K562 (cell line): ENCODE measurements around the gene HOXA11. TPM values are rescaled to one million over a fixed set of nuclear protein-coding genes. Genes with fewer than 3 reads are reported as not detected.

Source experiments
- ATAC-seq: fragments of 200-7000 bp; cut with Tn5 transposase; 3 replicates; pipeline ENCODE4 v1.9.1; 2020; ENCODE audit warnings: moderate library complexity
- BruUV-seq: library from RNA; stranded (reverse); fragments of 400-500 nt; replicated peaks from 2 replicates; lab custom pipeline; 2021; lab: Mats Ljungman, UMichigan
- CTCF ChIA-PET: fragments of 300-600 bp; formaldehyde crosslinking; extraction: SDS; loops from one replicate; lab custom pipeline; 2021; ENCODE audit warnings: low intra/inter-chr PET ratio; lab: Yijun Ruan, JAX
- POLR2A ChIA-PET: fragments of 300-600, 350-650 bp; sonication (Branson Sonifier 250); formaldehyde crosslinking; extraction: SDS; loops from one replicate; lab custom pipeline; 2021; ENCODE audit warnings: antibody characterized with exemption, inconsistent platforms; lab: Yijun Ruan, JAX
- DNase-seq, 4 experiments: peaks; one replicate each; pipeline versions ENCODE4 v3.0.0 to v3.0.0-alpha.2; 2011 to 2018; ENCODE audit warnings: low spot score in 3 of 4, mixed read lengths in 3 of 4; ENCODE audit errors: extremely low read depth in 1 of 4
- FAIRE-seq: peaks from 2 replicates; lab custom pipeline; 2011; peaks lifted over from hg19 to GRCh38; lab: Jason Lieb, UNC
- H2AFZ ChIP-seq: 2 replicates; pipeline ENCODE4 v1.6.0; 2011; ENCODE audit warnings: low read depth, low read length, control low read depth, inconsistent platforms
- H3K27ac ChIP-seq: fragments of 200-600 bp; 3 replicates; pipeline ENCODE4 v1.8.0; 2011; ENCODE audit warnings: low read depth, mild to moderate bottlenecking, control low read depth, inconsistent platforms, low read length, moderate library complexity, mixed read lengths; ENCODE audit errors: extremely low read depth
- H3K27me3 ChIP-seq, 2 experiments: fragments of 300-600 bp in 1 of 2; 2 replicates in 1 of 2; 3 replicates in 1 of 2; pipeline versions ENCODE4 v1.6.0 to v1.8.0; 2011; ENCODE audit warnings: inconsistent platforms in 2 of 2, low read length in 2 of 2, mild to moderate bottlenecking in 1 of 2, mixed read lengths in 1 of 2, moderate library complexity in 1 of 2; ENCODE audit not compliant: control insufficient read depth in 2 of 2, insufficient read depth in 2 of 2
- H3K36me3 ChIP-seq: fragments of 300-600 bp; 3 replicates; pipeline ENCODE4 v1.8.0; 2011; ENCODE audit warnings: mild to moderate bottlenecking, low read length, inconsistent platforms; ENCODE audit not compliant: control insufficient read depth, insufficient read depth
- H3K4me1 ChIP-seq, 2 experiments: fragments of 200-600 bp in 1 of 2; replicated peaks in 1 of 2; 2 replicates in 1 of 2; 3 replicates in 1 of 2; pipeline versions ENCODE4 v1.5.1 to v1.8.0; 2011; ENCODE audit warnings: inconsistent platforms in 2 of 2, low read length in 2 of 2, mild to moderate bottlenecking in 1 of 2, mixed read lengths in 1 of 2, moderate library complexity in 1 of 2; ENCODE audit not compliant: control insufficient read depth in 2 of 2, insufficient read depth in 2 of 2
- H3K4me2 ChIP-seq: 2 replicates; pipeline ENCODE4 v1.6.1; 2011; ENCODE audit warnings: low read length, control low read depth, inconsistent platforms, mixed read lengths; ENCODE audit not compliant: insufficient read depth
- H3K4me3 ChIP-seq: fragments of 200-600 bp; sonication (generic), shearing (Covaris generic); 2 replicates; pipeline ENCODE4 v1.5.1; 2016; ENCODE audit warnings: control low read depth, inconsistent platforms
- H3K79me2 ChIP-seq: fragments of 200-600 bp; 3 replicates; pipeline ENCODE4 v1.8.0; 2011; ENCODE audit warnings: low read length, inconsistent platforms; ENCODE audit not compliant: control insufficient read depth, insufficient read depth
- H3K9ac ChIP-seq, 2 experiments: 2 replicates each; pipeline versions ENCODE4 v1.6.0 to v1.6.1; 2011; ENCODE audit warnings: low read depth in 2 of 2, low read length in 2 of 2, control low read depth in 1 of 2, inconsistent platforms in 1 of 2, mild to moderate bottlenecking in 1 of 2, mixed read lengths in 1 of 2; ENCODE audit not compliant: insufficient read depth in 1 of 2
- H3K9me1 ChIP-seq: one replicate; pipeline ENCODE4 v1.6.0; 2011; ENCODE audit warnings: inconsistent platforms, mild to moderate bottlenecking, low read length, moderate library complexity; ENCODE audit not compliant: control insufficient read depth, insufficient read depth
- H3K9me3 ChIP-seq: replicated peaks from 2 replicates; pipeline ENCODE4 v1.5.1; 2011; ENCODE audit warnings: low read depth, low read length, inconsistent platforms; ENCODE audit not compliant: control insufficient read depth, insufficient read depth
- H4K20me1 ChIP-seq: replicated peaks from 2 replicates; pipeline ENCODE4 v1.6.1; 2011; ENCODE audit warnings: low read length, inconsistent platforms, mixed read lengths; ENCODE audit not compliant: control insufficient read depth, insufficient read depth
- COPS2 ChIP-seq: fragments of 450-650 bp; conservative IDR thresholded peaks from 2 replicates; pipeline ENCODE4 v1.6.1; 2016; ENCODE audit warnings: mild to moderate bottlenecking, moderate library complexity
- DMBX1 ChIP-seq: fragments of 250-450 bp; sonication (Bioruptor Pico); IDR thresholded peaks from 2 replicates; pipeline ENCODE4 v1.8.0; 2022; ENCODE audit warnings: inconsistent platforms, mild to moderate bottlenecking, moderate library complexity, borderline replicate concordance
- MCM7 ChIP-seq, 2 experiments: fragments of 450-650 bp; IDR thresholded peaks; 2 replicates each; pipeline ENCODE4 v1.6.1; 2016 to 2018
- MTF1 ChIP-seq: fragments of 250-450 bp; sonication (Bioruptor Pico); IDR thresholded peaks from 2 replicates; pipeline ENCODE4 v1.9.0; 2021; ENCODE audit warnings: moderate library complexity, mild to moderate bottlenecking, inconsistent platforms, borderline replicate concordance
- NR4A1 ChIP-seq, 2 experiments: fragments of 250-450 bp in 1 of 2; fragments of 450-650 bp in 1 of 2; sonication (Bioruptor Pico) in 1 of 2; IDR thresholded peaks; 2 replicates each; pipeline versions ENCODE4 v1.4.0 to v1.6.1; 2016 to 2020; ENCODE audit warnings: mild to moderate bottlenecking in 2 of 2, missing compliant biosample characterization in 1 of 2, missing genetic modification characterization in 1 of 2, moderate library complexity in 1 of 2
- SP2 ChIP-seq: IDR thresholded peaks from 2 replicates; pipeline ENCODE4 v1.6.1; 2011; ENCODE audit warnings: mild to moderate bottlenecking, low read depth, low read length, moderate library complexity; ENCODE audit not compliant: poor library complexity, severe bottlenecking; ENCODE audit errors: extremely low read depth
- ZNF232 ChIP-seq: sonication (generic); formaldehyde crosslinking; IDR thresholded peaks from 2 replicates; pipeline ENCODE4 v1.8.0; 2022; ENCODE audit warnings: mild to moderate bottlenecking, missing genetic modification reagents
- ZNF644 ChIP-seq: fragments of 200-800 bp; sonication (Bioruptor generic); IDR thresholded peaks from 2 replicates; pipeline ENCODE4 v1.6.1; 2016; ENCODE audit warnings: low read depth, missing genetic modification characterization, missing compliant biosample characterization
- WGBS: fragments of 100-300 bp; shearing (Covaris generic); methylation state at CpG from one replicate; pipeline ENCODE4 v1.1.6; 2016; ENCODE audit warnings: low coverage, mixed read lengths; ENCODE audit not compliant: insufficient coverage; ENCODE audit errors: missing lambda C conversion rate; 5-methylcytosine and 5-hydroxymethylcytosine counted together
- in situ Hi-C: fragments of 300-500 bp; cut with MboI; formaldehyde crosslinking; loops from 4 replicates; pipeline ENCODE4 v1.15.0; 2018; ENCODE audit warnings: inconsistent platforms, mixed read lengths
- intact Hi-C: fragments of 100-400 bp; cut with micrococcal nuclease; formaldehyde crosslinking; loops from 2 replicates; pipeline ENCODE4 v1.14.2; 2022
- polyA plus RNA-seq, 8 experiments: library from polyadenylated mRNA; depleted of rRNA in 4 of 8; stranded (reverse) in 5 of 8; unstranded in 3 of 8; fragments of >200 nt; fragmentation: Nextera tagmentation in 2 of 8; fragmentation: Illumina TruSeq in 1 of 8; extraction: Ambion mirVana in 2 of 8; extraction: Trizol in 1 of 8; gene quantifications; 2 replicates each; pipeline versions ENCODE4 v1.2.1 to v1.2.3, GENCODE V29; 2011 to 2014; ENCODE audit warnings: inconsistent platforms in 1 of 8, missing spikeins in 1 of 8
- total RNA-seq, 7 experiments: library from RNA; depleted of rRNA in 6 of 7; stranded (reverse); fragments of >200 nt in 6 of 7; fragmentation: Illumina TruSeq in 2 of 7; extraction: Trizol in 2 of 7; gene quantifications; 2 replicates each; pipeline versions ENCODE4 v1.2.1 to v1.2.3, GENCODE V29; 2011 to 2021; ENCODE audit warnings: low replicate concordance in 1 of 7
- TF ChIP-seq, protein P1 (sequence below): fragments of 250-450 bp; sonication (Bioruptor Pico); IDR thresholded peaks from 2 replicates; pipeline ENCODE4 v1.8.0; 2021; ENCODE audit warnings: mild to moderate bottlenecking, moderate library complexity
- TF ChIP-seq, protein P2 (sequence below): fragments of 250-450 bp; sonication (Bioruptor Pico); IDR thresholded peaks from 2 replicates; pipeline ENCODE4 v1.5.0; 2021

Gene HOXA11
- total and polyA plus RNA-seq, 9 of the 15 experiments (the other 6 are each of a cell fraction or from before 2014, with no cell fraction given), result not detected

DNA sequence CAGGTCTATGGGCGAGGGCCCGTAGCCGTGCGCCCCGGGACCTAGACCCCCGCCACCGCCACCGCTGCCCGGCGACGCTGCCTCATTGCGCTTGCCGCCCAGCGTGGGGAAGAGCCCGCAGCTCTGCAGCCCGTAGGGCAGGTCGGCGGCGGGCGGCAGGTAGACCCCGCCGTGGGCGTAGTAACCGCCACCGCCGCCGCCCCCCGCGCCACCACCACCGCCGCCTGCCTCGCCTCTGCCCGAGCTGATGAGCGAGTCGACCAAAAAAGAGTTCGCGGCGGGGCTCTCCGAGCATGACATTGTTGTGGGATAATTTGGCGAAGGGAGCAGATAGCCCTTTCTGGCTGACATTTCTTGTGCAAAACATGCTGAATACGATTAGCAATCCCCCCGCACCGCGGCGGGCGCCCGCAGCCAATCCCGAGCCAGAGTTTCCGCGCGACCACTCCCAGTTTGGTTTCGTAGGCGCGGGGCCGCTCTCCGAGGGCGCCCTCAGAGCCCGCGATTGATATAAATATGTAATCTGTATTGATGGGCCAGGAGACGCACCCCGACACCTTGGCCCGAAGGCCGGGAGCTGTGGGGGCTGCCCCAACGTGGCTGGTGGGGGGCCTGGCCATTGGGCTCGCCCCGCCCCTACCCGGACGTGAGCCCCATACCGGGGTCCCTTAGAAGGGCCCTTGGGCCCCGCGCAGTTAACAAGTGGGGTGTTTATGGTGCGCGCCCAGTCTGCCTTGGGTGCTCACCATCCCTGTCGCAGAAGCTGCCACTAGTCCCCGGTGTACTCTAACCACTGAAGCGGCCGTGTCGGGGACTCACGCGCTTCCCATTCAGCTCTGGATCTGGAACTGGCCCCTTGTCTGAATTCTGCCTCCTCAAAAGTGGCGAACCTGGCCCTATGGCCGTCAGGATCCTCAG, 10.8 kb downstream of the HOXA11 start, which contains the start of gene HOXA10:
Gene HOXA10, minus strand, starts transcription at position 365 of the 918 bp plus-strand sequence. Its CDS starts 14 bp downstream, at position 351.
- ATAC-seq, result no peak
- no peak within 1 kb of the TSS for H3K9ac ChIP-seq
- POLR2A ChIA-PET, result interaction anchor here (0.6 to 0.7 kb wide), 2 partner anchors 14 to 31 kb away, joined by 3 read pairs; partner anchors contain the start of gene HOXA5
- H2AFZ ChIP-seq, result no peak within 1 kb of the TSS
- no peak within 1 kb of the TSS for H3K4me3 ChIP-seq
- H3K27ac ChIP-seq, result no peak within 1 kb of the TSS
- no peaks in the 10 kb centered on the region for H4K20me1 ChIP-seq
- in situ Hi-C loops, result loop anchor here (25.0 kb wide), 3 partner anchors 662 to 1287 kb away; no protein-coding TSS in a partner anchor
- no peak within 1 kb of the TSS for H3K4me2 ChIP-seq
- H3K9me3 ChIP-seq, result no peaks in the 10 kb centered on the region
- 54% methylated on average over 31 of the region's 82 CpGs for WGBS
- intact Hi-C loops, result no loop called here
- H3K79me2 ChIP-seq, result no peaks in the 10 kb centered on the region
- CTCF ChIA-PET, result no interaction called here
- H3K4me1 ChIP-seq, result peaks cover 0 to 3% of the 10 kb centered on the region in 2 experiments; a peak in 1 of 5 replicates
- H3K27me3 ChIP-seq, result peaks cover 28 to 67% of the 10 kb centered on the region in 2 experiments
- H3K9me1 ChIP-seq, result no peaks in the 10 kb centered on the region
- TF ChIP-seq SP2 (no peak), ZNF232 (CRISPR knock-in tag) (no peak)
- TF ChIP-seq, all 486 proteins: peak for 0
- DNase-seq, result no peak
- no peak for FAIRE-seq
- no TSS peak for BruUV-seq
- H3K36me3 ChIP-seq, result no peaks in the 10 kb centered on the region

DNA sequence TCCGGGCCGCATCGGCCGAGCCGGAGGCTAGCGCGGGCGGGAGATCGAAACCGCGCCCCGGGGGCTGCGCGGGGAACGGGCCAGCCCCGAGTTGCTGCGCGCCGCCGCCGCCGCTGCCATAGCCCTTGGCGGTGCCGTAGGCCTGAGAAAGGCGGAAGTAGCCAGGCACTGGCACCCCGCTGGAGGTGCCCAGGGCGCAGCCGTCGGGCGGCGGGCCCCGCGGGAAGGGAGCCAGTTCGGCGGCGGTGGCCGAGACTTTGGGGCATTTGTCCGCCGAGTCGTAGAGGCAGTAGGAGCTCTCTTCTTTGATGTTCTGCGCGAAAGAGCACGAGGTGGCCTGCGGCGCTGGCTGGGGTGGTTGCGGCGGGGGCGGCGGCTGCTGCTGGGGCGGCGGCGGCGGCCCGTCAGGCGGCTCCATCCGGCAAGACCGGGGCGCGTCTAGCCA, 11.5 kb downstream of the HOXA11 start:
- intact Hi-C loops, result no loop called here
- 75% methylated on average over 27 of the region's 59 CpGs for WGBS
- ChIA-PET POLR2A (no interaction called here), CTCF (no interaction called here)
- H3K36me3 ChIP-seq, result no peaks in the 10 kb centered on the region
- peaks cover 27 to 70% of the 10 kb centered on the region in 2 experiments for H3K27me3 ChIP-seq
- peaks cover 0 to 3% of the 10 kb centered on the region in 2 experiments; a peak in 1 of 5 replicates for H3K4me1 ChIP-seq
- H3K9me3 ChIP-seq, result no peaks in the 10 kb centered on the region
- H3K9me1 ChIP-seq, result no peaks in the 10 kb centered on the region
- ATAC-seq (no peak), FAIRE-seq (no peak), DNase-seq (no peak)
- no peak overlapping the region for H2AFZ ChIP-seq
- H3K27ac ChIP-seq, result no peak overlapping the region
- no peak overlapping the region for H3K4me2 ChIP-seq
- H3K4me3 ChIP-seq, result no peak overlapping the region
- no peaks in the 10 kb centered on the region for H3K79me2 ChIP-seq
- no TSS peak for BruUV-seq
- no peaks in the 10 kb centered on the region for H4K20me1 ChIP-seq
- H3K9ac ChIP-seq, result no peak overlapping the region
- in situ Hi-C loops, result loop anchor here (25.0 kb wide), 3 partner anchors 661 to 1286 kb away; no protein-coding TSS in a partner anchor
- no peak for TF ChIP-seq NR4A1 (CRISPR knock-in tag; IDR thresholded peaks at IDR 0.05)
- no peak for TF ChIP-seq NR4A1 (tag; IDR thresholded peaks at IDR 0.05)
- no peak for TF ChIP-seq ZNF644 (tag)
- no peak for TF ChIP-seq DMBX1 (CRISPR knock-in tag)
- no peak for TF ChIP-seq MTF1 (CRISPR knock-in tag)
- no peak for TF ChIP-seq MCM7 (IDR thresholded peaks at IDR 0.05)
- TF ChIP-seq COPS2, result no peak
- TF ChIP-seq, protein P1, sequence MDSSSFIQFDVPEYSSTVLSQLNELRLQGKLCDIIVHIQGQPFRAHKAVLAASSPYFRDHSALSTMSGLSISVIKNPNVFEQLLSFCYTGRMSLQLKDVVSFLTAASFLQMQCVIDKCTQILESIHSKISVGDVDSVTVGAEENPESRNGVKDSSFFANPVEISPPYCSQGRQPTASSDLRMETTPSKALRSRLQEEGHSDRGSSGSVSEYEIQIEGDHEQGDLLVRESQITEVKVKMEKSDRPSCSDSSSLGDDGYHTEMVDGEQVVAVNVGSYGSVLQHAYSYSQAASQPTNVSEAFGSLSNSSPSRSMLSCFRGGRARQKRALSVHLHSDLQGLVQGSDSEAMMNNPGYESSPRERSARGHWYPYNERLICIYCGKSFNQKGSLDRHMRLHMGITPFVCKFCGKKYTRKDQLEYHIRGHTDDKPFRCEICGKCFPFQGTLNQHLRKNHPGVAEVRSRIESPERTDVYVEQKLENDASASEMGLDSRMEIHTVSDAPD (CRISPR knock-in tag), result no peak
- TF ChIP-seq, protein P2, sequence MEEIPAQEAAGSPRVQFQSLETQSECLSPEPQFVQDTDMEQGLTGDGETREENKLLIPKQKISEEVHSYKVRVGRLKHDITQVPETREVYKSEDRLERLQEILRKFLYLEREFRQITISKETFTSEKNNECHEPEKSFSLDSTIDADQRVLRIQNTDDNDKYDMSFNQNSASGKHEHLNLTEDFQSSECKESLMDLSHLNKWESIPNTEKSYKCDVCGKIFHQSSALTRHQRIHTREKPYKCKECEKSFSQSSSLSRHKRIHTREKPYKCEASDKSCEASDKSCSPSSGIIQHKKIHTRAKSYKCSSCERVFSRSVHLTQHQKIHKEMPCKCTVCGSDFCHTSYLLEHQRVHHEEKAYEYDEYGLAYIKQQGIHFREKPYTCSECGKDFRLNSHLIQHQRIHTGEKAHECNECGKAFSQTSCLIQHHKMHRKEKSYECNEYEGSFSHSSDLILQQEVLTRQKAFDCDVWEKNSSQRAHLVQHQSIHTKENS, result no peak
